IMR-90 (cell line): ENCODE results near the gene FAM89A. TPM values are rescaled to one million over a fixed set of nuclear protein-coding genes. Genes with fewer than 3 reads are reported as not detected.
"Not testable (repeated sequence)": the region's sequence is repeated elsewhere in the genome, so short reads cannot be mapped to it uniquely, and the experiment has no call there.

Source experiments
- ATAC-seq: fragments of 200-7000 bp; cut with Tn5 transposase; 2 replicates; pipeline ENCODE4 v1.9.1; 2020; ENCODE audit warnings: low read depth, mild to moderate bottlenecking, moderate library complexity
- BruUV-seq: library from RNA; stranded (reverse); fragments of 400-500 nt; replicated peaks from 2 replicates; lab custom pipeline; 2021; lab: Mats Ljungman, UMichigan
- CTCF ChIA-PET: fragments of 300-600 bp; formaldehyde crosslinking; extraction: SDS; loops from one replicate; lab custom pipeline; 2021; ENCODE audit warnings: antibody characterized with exemption; lab: Yijun Ruan, JAX
- POLR2A ChIA-PET: fragments of 300-600 bp; sonication (Branson Sonifier 250); formaldehyde crosslinking; loops from one replicate; lab custom pipeline; 2022; ENCODE audit warnings: antibody characterized with exemption; ENCODE audit not compliant: unreplicated experiment; lab: Charles Lee
- DNase-seq: peaks from one replicate; pipeline ENCODE4 v3.0.0; 2013
- H2AFZ ChIP-seq: replicated peaks from 2 replicates; pipeline ENCODE3; 2013; ENCODE audit warnings: low read length, mild to moderate bottlenecking; ENCODE audit not compliant: poor library complexity
- H2AK5ac ChIP-seq: 2 replicates; pipeline ENCODE4 v1.6.1; 2013; ENCODE audit warnings: low read depth, low read length, inconsistent platforms
- H2AK9ac ChIP-seq: replicated peaks from 2 replicates; pipeline ENCODE3; 2013; ENCODE audit warnings: mild to moderate bottlenecking, low read depth, low read length, moderate library complexity; ENCODE audit not compliant: poor library complexity
- H2BK120ac ChIP-seq: 2 replicates; pipeline ENCODE4 v1.6.1; 2013; ENCODE audit warnings: low read depth, low read length, inconsistent platforms
- H2BK15ac ChIP-seq: 3 replicates; pipeline ENCODE4 v1.6.1; 2013; ENCODE audit warnings: low read depth, low read length, inconsistent platforms
- H2BK20ac ChIP-seq: 2 replicates; pipeline ENCODE4 v1.6.1; 2013; ENCODE audit warnings: low read depth, mild to moderate bottlenecking, inconsistent platforms, low read length, moderate library complexity
- H2BK5ac ChIP-seq: 2 replicates; pipeline ENCODE4 v1.6.1; 2013; ENCODE audit warnings: mild to moderate bottlenecking, low read depth, low read length, inconsistent platforms; ENCODE audit not compliant: poor library complexity, severe bottlenecking
- H3K14ac ChIP-seq: replicated peaks from 2 replicates; pipeline ENCODE4 v1.6.1; 2013; ENCODE audit warnings: low read depth, low read length, inconsistent platforms
- H3K18ac ChIP-seq: 2 replicates; pipeline ENCODE4 v1.6.1; 2013; ENCODE audit warnings: low read depth, low read length, control low read depth
- H3K23ac ChIP-seq: 2 replicates; pipeline ENCODE4 v1.6.1; 2013; ENCODE audit warnings: low read depth, low read length, inconsistent platforms
- H3K27ac ChIP-seq: 2 replicates; pipeline ENCODE4 v1.5.1; 2013; ENCODE audit warnings: mild to moderate bottlenecking, control low read depth, low read length; ENCODE audit not compliant: insufficient read depth
- H3K27me3 ChIP-seq: 2 replicates; pipeline ENCODE4 v1.6.1; 2013; ENCODE audit warnings: low read length; ENCODE audit not compliant: control insufficient read depth, insufficient read depth
- H3K36me3 ChIP-seq: 2 replicates; pipeline ENCODE4 v1.6.1; 2013; ENCODE audit warnings: low read length, mixed read lengths; ENCODE audit not compliant: control insufficient read depth, insufficient read depth
- H3K4ac ChIP-seq: 2 replicates; pipeline ENCODE4 v1.6.1; 2013; ENCODE audit warnings: low read depth, low read length, inconsistent platforms
- H3K4me1 ChIP-seq: 2 replicates; pipeline ENCODE4 v1.6.1; 2013; ENCODE audit warnings: low read length, mixed read lengths; ENCODE audit not compliant: control insufficient read depth, insufficient read depth
- H3K4me2 ChIP-seq: 2 replicates; pipeline ENCODE4 v1.6.1; 2013; ENCODE audit warnings: low read depth, mild to moderate bottlenecking, control low read depth, low read length, moderate library complexity
- H3K4me3 ChIP-seq: 2 replicates; pipeline ENCODE4 v1.5.1; 2013; ENCODE audit warnings: low read depth, mild to moderate bottlenecking, control low read depth, low read length, moderate library complexity; ENCODE audit not compliant: insufficient read depth
- H3K56ac ChIP-seq: 2 replicates; pipeline ENCODE4 v1.6.1; 2013; ENCODE audit warnings: low read length, inconsistent platforms; ENCODE audit not compliant: insufficient read depth; ENCODE audit errors: extremely low read depth
- H3K79me1 ChIP-seq, 2 experiments: 2 replicates each; pipeline ENCODE4 v1.6.1; 2013; ENCODE audit warnings: low read length in 2 of 2, inconsistent platforms in 1 of 2, low read depth in 1 of 2
- H3K9ac ChIP-seq: 2 replicates; pipeline ENCODE4 v1.6.1; 2013; ENCODE audit warnings: low read depth, low read length, control low read depth
- H3K9me1 ChIP-seq: 2 replicates; pipeline ENCODE4 v1.6.1; 2013; ENCODE audit warnings: low read length, inconsistent platforms; ENCODE audit not compliant: insufficient read depth
- H3K9me3 ChIP-seq: 2 replicates; pipeline ENCODE4 v1.6.1; 2013; ENCODE audit warnings: low read length; ENCODE audit not compliant: control insufficient read depth, insufficient read depth
- H4K20me1 ChIP-seq: 2 replicates; pipeline ENCODE4 v1.6.1; 2013; ENCODE audit warnings: low read length, inconsistent platforms; ENCODE audit not compliant: insufficient read depth
- H4K5ac ChIP-seq: 2 replicates; pipeline ENCODE4 v1.6.1; 2013; ENCODE audit warnings: mild to moderate bottlenecking, low read depth, low read length, control low read depth
- H4K8ac ChIP-seq, 2 experiments: 2 replicates each; pipeline ENCODE4 v1.6.1; 2013; ENCODE audit warnings: low read depth in 2 of 2, low read length in 2 of 2, control low read depth in 1 of 2, inconsistent platforms in 1 of 2
- H4K91ac ChIP-seq: 2 replicates; pipeline ENCODE4 v1.6.1; 2013; ENCODE audit warnings: low read depth, low read length, inconsistent platforms; ENCODE audit not compliant: insufficient read depth
- WGBS, 2 experiments: methylation state at CpG; one replicate each; pipeline versions ENCODE4 v1.1.5 to v1.1.7; 2013; ENCODE audit warnings: missing lambda C conversion rate in 2 of 2; ENCODE audit not compliant: insufficient read length in 1 of 2; ENCODE audit errors: extremely low coverage in 2 of 2; 5-methylcytosine and 5-hydroxymethylcytosine counted together
- dilution Hi-C: fragments of 300-500 bp; cut with HindIII; formaldehyde crosslinking; loops from one replicate; pipeline ENCODE4 v1.14.3; 2018; ENCODE audit warnings: low sequenced_read_pairs; ENCODE audit not compliant: unreplicated experiment
- in situ Hi-C: fragments of 300-500 bp; cut with MboI; formaldehyde crosslinking; loops from 3 replicates; pipeline ENCODE4 v1.14.3; 2019; ENCODE audit warnings: low sequenced_read_pairs, inconsistent platforms, mixed read lengths
- intact Hi-C: fragments of 100-400 bp; cut with micrococcal nuclease; formaldehyde crosslinking; loops from 2 replicates; pipeline ENCODE4 v1.10.0; 2022
- polyA plus RNA-seq, 3 experiments: library from polyadenylated mRNA; depleted of rRNA; stranded (reverse); fragments of >200 nt; gene quantifications; 2 replicates each; pipeline ENCODE4 v1.2.3, GENCODE V29; 2012; ENCODE audit warnings: low replicate concordance in 1 of 3
- total RNA-seq: library from RNA; depleted of rRNA; stranded (reverse); fragments of >200 nt; gene quantifications from 2 replicates; pipeline ENCODE4 v1.2.3, GENCODE V29; 2012

The FAM89A gene
- total and polyA plus RNA-seq, 2 of the 4 experiments (the other 2 are of a cell fraction): 6.8 to 8.1 TPM

GRCh38 chr1:231050932-231051331 is 10.9 kb upstream of the FAM89A start:
- H3K36me3 ChIP-seq, H2BK15ac ChIP-seq, H4K5ac ChIP-seq, H2AK9ac ChIP-seq, CTCF ChIA-PET, H3K56ac ChIP-seq, H3K14ac ChIP-seq, H3K4me1 ChIP-seq, H3K79me1 ChIP-seq, H2BK120ac ChIP-seq, POLR2A ChIA-PET, H2AK5ac ChIP-seq, in situ Hi-C loops, BruUV-seq, H3K18ac ChIP-seq, H3K23ac ChIP-seq, H3K9ac ChIP-seq, H3K9me1 ChIP-seq, H3K9me3 ChIP-seq, H2AFZ ChIP-seq, ATAC-seq, intact Hi-C loops, dilution Hi-C loops, H2BK20ac ChIP-seq, H3K27ac ChIP-seq, DNase-seq, H4K20me1 ChIP-seq, H3K4ac ChIP-seq, H4K8ac ChIP-seq, H2BK5ac ChIP-seq, H3K4me3 ChIP-seq, H4K91ac ChIP-seq, H3K4me2 ChIP-seq: not testable (repeated sequence)
- no CpG with 5 or more reads among the region's 9 CpGs for WGBS, 2 experiments
- peaks cover 16% of the 10 kb centered on the region for H3K27me3 ChIP-seq
